Right lobe of liver (tissue), 6 donors: ENCODE measurements around the gene TPM4. TPM values are rescaled to one million over a fixed set of nuclear protein-coding genes. Genes with fewer than 3 reads are reported as not detected.

Experiments used
- ATAC-seq, 4 donors: fragments of 200-7000 bp; cut with Tn5 transposase; one replicate each; pipeline ENCODE4 v1.9.1; 2020; ENCODE audit warnings: mild to moderate bottlenecking in 4 of 4, moderate library complexity in 4 of 4
- DNase-seq, 3 donors: peaks; one replicate each; pipeline ENCODE4 v3.0.0-alpha.2; 2020
- H3K27ac ChIP-seq, 3 donors: fragments of 200-600 bp; one replicate each; pipeline ENCODE4 v1.8.0; 2022
- H3K27me3 ChIP-seq, 2 donors: fragments of 200-600 bp; one replicate each; pipeline ENCODE4 v1.8.0; 2022
- H3K36me3 ChIP-seq, 4 donors: fragments of 200-600 bp; sonication (generic) in 1 of 4; one replicate each; pipeline versions ENCODE4 v1.5.1 to v1.8.0; 2017 to 2022; ENCODE audit warnings: control low read depth in 1 of 4
- H3K4me1 ChIP-seq, 4 donors: fragments of 200-600 bp; sonication (generic) in 1 of 4; one replicate each; pipeline versions ENCODE4 v1.5.1 to v1.8.0; 2017 to 2022; ENCODE audit warnings: control low read depth in 1 of 4
- H3K4me3 ChIP-seq, 3 donors: fragments of 200-600 bp; one replicate each; pipeline ENCODE4 v1.8.0; 2022
- H3K9me3 ChIP-seq, 4 donors: fragments of 200-600 bp; sonication (generic) in 1 of 4; one replicate each; pipeline versions ENCODE4 v1.5.1 to v1.8.0; 2017 to 2022; ENCODE audit warnings: control low read depth in 1 of 4
- POLR2A ChIP-seq: fragments of 450-650 bp; IDR thresholded peaks from one replicate; pipeline ENCODE4 v1.6.1; 2017; ENCODE audit warnings: antibody characterized with exemption, mild to moderate bottlenecking
- WGBS: methylation state at CpG from one replicate; pipeline ENCODE4 v1.1.6; 2018; ENCODE audit warnings: low coverage, low lambda C conversion rate; ENCODE audit not compliant: insufficient coverage; ENCODE audit errors: missing lambda C conversion rate; 5-methylcytosine and 5-hydroxymethylcytosine counted together
- intact Hi-C, 2 donors: fragments of 100-400 bp; cut with DNase I; formaldehyde crosslinking; loops; one replicate each; pipeline versions ENCODE4 v1.11.2 to v1.14.1; 2022
- total RNA-seq, 6 experiments: library from RNA; depleted of rRNA in 2 of 6; stranded (reverse); fragments of >200 nt in 2 of 6; fragmentation: NEBNext Ultra II Directional in 3 of 6; extraction: Animal tissue kit (Norgen Biotek cat#: 25700) in 3 of 6; gene quantifications; one replicate each; pipeline versions ENCODE4 v1.1.0 to v1.2.4, GENCODE V29; 2016 to 2023
- TF ChIP-seq, protein P1 (sequence below), 4 donors: fragments of 200-600 bp in 3 of 4; fragments of 450-650 bp in 1 of 4; IDR thresholded peaks; one replicate each; pipeline versions ENCODE4 v1.5.1 to v1.8.0; 2016 to 2022; ENCODE audit warnings: antibody characterized with exemption in 4 of 4, mild to moderate bottlenecking in 2 of 4
- donor health status: DM: no; HTN: yes; CAD: no.
- donor health status: DM: no; HTN: no; CAD: no.
- donor health status: DM: no; HTN: no; CAD: no.
- donor health status: DM: no; HTN: yes; CAD: no.
- donor health status: DM: no; HTN: yes; CAD: no.

TPM4 gene
- total RNA-seq, 6 experiments from 2014 or later, result 13.7 to 90.2 (median 45.6) TPM

DNA sequence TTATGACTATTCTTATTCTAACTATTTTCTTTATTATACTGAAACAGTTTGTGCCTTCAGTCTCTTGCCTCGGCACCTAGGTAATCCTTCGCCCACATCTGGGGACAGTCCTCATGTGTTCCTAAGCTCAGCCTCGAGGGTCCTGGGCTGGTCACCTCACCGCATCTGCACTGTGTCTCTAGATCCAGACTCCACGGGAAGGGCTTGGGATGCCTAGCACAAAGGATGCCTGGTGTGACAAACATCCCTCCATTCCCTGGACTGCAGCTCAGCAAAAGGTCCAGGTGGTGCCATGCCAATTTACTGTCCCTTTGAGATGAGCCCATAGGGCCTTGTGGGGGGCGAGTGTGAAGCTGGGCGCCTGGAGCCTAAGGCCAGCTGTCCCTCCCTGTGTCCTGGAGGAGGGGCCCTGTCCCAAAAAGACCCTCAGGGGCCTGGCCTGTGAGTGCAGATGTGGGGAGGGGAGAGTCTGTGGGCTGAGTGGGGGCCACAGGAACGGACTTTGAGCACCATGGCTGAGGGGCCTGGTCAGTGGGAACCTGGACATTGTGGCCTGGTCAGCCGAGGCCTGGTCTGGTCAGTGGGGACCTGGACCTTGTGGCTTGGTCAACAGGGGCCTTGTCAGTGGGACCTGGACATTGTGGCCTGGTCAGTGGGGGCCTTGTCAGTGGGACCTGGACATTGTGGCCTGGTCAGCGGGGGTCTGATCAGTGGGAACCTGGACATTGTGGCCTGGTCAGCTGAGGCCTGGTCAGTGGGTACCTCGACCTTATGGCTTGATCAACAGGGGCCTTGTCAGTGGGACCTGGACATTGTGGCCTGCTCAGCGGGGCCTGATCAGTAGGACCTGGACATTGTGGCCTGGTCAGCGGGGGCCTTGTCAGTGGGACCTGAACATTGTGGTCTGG, 45.1 kb upstream of the TPM4 start:
- 80% methylated on average over 6 of the region's 13 CpGs for WGBS

DNA sequence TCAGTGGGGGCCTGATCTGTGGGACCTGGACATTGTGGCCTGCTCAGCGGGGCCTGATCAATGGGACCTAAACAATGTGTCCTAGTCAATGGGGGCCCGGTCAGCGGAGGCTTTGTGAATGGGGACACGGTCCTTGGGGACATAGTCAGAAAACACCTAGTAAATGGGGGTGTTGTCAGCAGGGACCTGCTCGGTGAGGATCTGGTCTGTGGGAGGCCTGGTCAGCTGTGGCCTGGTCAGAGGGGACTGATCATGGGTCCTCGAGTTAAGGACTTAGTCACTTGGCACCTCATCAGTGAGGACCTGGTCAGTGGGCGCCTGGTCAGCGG, 44.5 kb upstream of the TPM4 start:
- H3K27me3 ChIP-seq, result no peaks in the 10 kb centered on the region
- TF ChIP-seq POLR2A, result no peak
- TF ChIP-seq, protein P1, sequence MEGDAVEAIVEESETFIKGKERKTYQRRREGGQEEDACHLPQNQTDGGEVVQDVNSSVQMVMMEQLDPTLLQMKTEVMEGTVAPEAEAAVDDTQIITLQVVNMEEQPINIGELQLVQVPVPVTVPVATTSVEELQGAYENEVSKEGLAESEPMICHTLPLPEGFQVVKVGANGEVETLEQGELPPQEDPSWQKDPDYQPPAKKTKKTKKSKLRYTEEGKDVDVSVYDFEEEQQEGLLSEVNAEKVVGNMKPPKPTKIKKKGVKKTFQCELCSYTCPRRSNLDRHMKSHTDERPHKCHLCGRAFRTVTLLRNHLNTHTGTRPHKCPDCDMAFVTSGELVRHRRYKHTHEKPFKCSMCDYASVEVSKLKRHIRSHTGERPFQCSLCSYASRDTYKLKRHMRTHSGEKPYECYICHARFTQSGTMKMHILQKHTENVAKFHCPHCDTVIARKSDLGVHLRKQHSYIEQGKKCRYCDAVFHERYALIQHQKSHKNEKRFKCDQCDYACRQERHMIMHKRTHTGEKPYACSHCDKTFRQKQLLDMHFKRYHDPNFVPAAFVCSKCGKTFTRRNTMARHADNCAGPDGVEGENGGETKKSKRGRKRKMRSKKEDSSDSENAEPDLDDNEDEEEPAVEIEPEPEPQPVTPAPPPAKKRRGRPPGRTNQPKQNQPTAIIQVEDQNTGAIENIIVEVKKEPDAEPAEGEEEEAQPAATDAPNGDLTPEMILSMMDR (IDR thresholded peaks at IDR 0.05), result no peak
- H3K4me1 ChIP-seq, result no peaks in the 10 kb centered on the region
- intact Hi-C loops, result loop anchor here in 1 of 2 donors (10.0 kb wide), 1 partner anchor 143 kb away; the partner anchor contains the start of gene CIB3
- 80% methylated on average over 2 of the region's 8 CpGs for WGBS
- DNase-seq (peak in 1 of 3 donors; percentile 39), ATAC-seq (no peak)
- H3K36me3 ChIP-seq, result no peaks in the 10 kb centered on the region
- no peak overlapping the region for H3K27ac ChIP-seq
- H3K4me3 ChIP-seq, result no peak overlapping the region
- no peaks in the 10 kb centered on the region for H3K9me3 ChIP-seq

More for the DNA sequence above, 45.1 kb upstream of the TPM4 start:
- intact Hi-C loops, result loop anchor here in 1 of 2 donors (10.0 kb wide), 1 partner anchor 144 kb away; the partner anchor contains the start of gene CIB3
- H3K27ac ChIP-seq, result no peak overlapping the region
- H3K4me3 ChIP-seq, result no peak overlapping the region
- H3K9me3 ChIP-seq, result no peaks in the 10 kb centered on the region
- no peak for TF ChIP-seq POLR2A
- TF ChIP-seq, protein P1 (IDR thresholded peaks at IDR 0.05), result no peak
- H3K4me1 ChIP-seq, result no peaks in the 10 kb centered on the region
- no peaks in the 10 kb centered on the region for H3K27me3 ChIP-seq
- peak in 2 of 3 donors; percentile 27 to 40 for DNase-seq
- no peak for ATAC-seq
- no peaks in the 10 kb centered on the region for H3K36me3 ChIP-seq

DNA sequence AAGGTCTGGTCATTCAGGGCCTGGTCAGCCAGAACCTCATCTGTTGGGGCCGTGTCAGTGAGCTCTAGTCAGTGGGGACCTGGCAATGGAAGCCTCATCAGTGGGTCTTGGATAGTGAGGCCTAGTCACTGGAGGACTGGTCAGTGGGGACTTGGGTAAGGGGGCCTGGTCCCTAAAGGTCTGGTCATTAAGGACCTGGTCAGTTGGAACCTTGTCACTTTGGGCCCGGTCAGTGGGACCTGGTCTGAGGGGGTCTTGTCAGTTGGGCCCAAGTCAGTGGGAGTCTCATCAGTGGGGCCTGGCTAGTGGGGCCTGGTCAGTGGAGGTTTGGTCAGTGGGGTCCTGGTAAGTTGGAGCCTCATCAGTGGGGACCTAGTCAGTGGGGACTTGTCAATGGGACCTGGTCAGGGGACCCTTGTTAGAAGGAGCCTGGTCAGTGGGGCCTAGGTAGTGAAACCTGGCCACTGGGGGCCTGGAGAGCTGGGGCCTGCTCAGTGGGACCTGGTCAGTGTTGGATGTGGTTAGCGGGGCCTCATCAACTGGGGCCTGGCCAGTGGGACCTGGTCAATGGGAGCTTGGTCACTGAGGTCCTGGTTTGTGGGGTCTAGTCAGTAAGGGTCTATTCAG, 43.7 kb upstream of the TPM4 start:
- intact Hi-C loops, result loop anchor here in 1 of 2 donors (10.0 kb wide), 1 partner anchor 142 kb away; the partner anchor contains the start of gene CIB3
- H3K4me1 ChIP-seq, result no peaks in the 10 kb centered on the region
- no peaks in the 10 kb centered on the region for H3K27me3 ChIP-seq
- ATAC-seq, result no peak
- DNase-seq, result peak in 1 of 3 donors; percentile 21
- TF ChIP-seq, protein P1 (IDR thresholded peaks at IDR 0.05), result no peak
- no peak for TF ChIP-seq POLR2A
- H3K9me3 ChIP-seq, result no peaks in the 10 kb centered on the region
- H3K27ac ChIP-seq, result no peak overlapping the region
- H3K36me3 ChIP-seq, result no peaks in the 10 kb centered on the region
- WGBS, result no CpG with 5 or more reads among the region's 3 CpGs
- H3K4me3 ChIP-seq, result no peak overlapping the region

DNA sequence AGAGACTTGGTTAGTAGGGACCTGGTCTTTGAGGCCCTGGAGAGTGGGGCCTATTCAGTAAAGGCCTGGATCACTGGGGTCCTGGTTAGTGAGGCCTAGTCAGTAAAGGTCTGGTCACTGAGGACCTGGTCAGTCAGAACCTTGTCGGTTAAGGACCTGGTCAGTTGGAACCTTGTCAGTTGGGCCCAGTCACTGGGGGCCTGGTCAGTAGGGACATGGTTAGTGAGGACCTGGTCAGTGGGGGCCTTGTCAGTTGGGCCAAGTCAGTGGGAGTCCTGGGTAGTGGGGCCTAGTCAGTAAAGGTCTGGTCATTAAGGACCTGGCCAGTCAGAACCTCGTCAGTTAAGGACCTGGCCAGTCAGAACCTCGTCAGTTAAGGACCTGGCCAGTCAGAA, 43.2 kb upstream of the TPM4 start:
- WGBS, result no CpG with 5 or more reads among the region's 3 CpGs
- no peaks in the 10 kb centered on the region for H3K36me3 ChIP-seq
- H3K27me3 ChIP-seq, result no peaks in the 10 kb centered on the region
- H3K4me3 ChIP-seq, result no peak overlapping the region
- H3K9me3 ChIP-seq, result no peaks in the 10 kb centered on the region
- no peak overlapping the region for H3K27ac ChIP-seq
- intact Hi-C loops, result loop anchor here in 1 of 2 donors (10.0 kb wide), 1 partner anchor 142 kb away; the partner anchor contains the start of gene CIB3
- DNase-seq (peak in 1 of 3 donors; percentile 31), ATAC-seq (no peak)
- no peaks in the 10 kb centered on the region for H3K4me1 ChIP-seq
- TF ChIP-seq POLR2A, result no peak
- TF ChIP-seq, protein P1 (IDR thresholded peaks at IDR 0.05), result no peak
